ENCODE data around the gene WDR26. TPM values are rescaled to one million over a fixed set of nuclear protein-coding genes. Genes with fewer than 3 reads are reported as not detected.

The WDR26 gene
- polyA plus RNA-seq, 1 experiment, result 17.3 TPM

DNA sequence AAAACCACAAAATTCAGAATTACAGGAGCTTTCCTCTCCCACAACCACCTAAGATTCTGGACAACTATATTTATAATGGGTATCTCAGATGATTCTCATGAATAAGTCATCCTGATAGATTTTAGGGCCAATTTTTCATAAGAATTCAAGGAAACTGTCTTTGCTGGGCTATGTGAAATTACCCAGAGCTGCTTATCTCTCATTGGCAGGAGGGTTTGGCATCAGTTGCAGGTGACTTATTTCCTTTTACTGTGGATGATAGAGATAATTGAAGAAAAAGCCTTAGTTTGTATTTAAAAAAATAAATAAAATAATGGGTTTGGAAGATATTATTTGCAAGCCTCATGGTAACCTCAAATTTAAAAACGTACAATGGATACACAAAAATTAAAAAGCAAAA is 38.2 kb upstream of the WDR26 start:
- DNase-seq (ENCODE audit: low read depth), result no peak

DNA sequence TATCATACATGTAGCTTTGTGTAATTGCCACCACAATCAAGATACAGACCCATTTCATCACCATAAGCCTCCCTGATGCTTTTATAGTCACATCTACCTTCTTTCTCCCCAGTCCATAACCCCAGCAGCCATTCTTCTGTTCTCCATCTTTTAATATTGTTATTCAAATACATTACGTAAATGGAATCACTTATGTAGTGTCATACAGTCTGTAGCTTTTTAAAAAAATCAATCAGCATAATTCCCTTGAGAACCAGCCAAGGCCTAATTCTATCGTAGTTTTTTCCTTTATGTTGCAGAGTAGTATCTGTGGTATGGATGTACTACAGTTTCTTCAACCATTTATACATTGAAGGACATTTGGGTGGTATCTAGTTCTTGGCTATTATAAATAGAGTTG is 31.6 kb upstream of the WDR26 start:
- no peak for DNase-seq (ENCODE audit: low read depth)
- Histone ChIP-seq H3K4me3 (ENCODE audit: low read depth, low read length) (no peak overlapping the region), H3K27me3 (ENCODE audit: control insufficient read depth, insufficient read depth, low read length) (no peaks in the 10 kb centered on the region), H3K36me3 (ENCODE audit: control insufficient read depth, insufficient read depth, low read length) (no peaks in the 10 kb centered on the region)
- TF ChIP-seq, protein P1, sequence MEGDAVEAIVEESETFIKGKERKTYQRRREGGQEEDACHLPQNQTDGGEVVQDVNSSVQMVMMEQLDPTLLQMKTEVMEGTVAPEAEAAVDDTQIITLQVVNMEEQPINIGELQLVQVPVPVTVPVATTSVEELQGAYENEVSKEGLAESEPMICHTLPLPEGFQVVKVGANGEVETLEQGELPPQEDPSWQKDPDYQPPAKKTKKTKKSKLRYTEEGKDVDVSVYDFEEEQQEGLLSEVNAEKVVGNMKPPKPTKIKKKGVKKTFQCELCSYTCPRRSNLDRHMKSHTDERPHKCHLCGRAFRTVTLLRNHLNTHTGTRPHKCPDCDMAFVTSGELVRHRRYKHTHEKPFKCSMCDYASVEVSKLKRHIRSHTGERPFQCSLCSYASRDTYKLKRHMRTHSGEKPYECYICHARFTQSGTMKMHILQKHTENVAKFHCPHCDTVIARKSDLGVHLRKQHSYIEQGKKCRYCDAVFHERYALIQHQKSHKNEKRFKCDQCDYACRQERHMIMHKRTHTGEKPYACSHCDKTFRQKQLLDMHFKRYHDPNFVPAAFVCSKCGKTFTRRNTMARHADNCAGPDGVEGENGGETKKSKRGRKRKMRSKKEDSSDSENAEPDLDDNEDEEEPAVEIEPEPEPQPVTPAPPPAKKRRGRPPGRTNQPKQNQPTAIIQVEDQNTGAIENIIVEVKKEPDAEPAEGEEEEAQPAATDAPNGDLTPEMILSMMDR (IDR thresholded peaks at IDR 0.05; ENCODE audit: insufficient read depth, low read depth, low read length), result no peak
- ChIA-PET CTCF (interaction anchor here (0.9 to 1.9 kb wide), 2 partner anchors 9 to 19 kb away, joined by 3 to 15 read pairs; no protein-coding TSS in a partner anchor), POLR2A (no interaction called here)

More for the DNA sequence above, 38.2 kb upstream of the WDR26 start:
- no peaks in the 10 kb centered on the region for H3K27me3 ChIP-seq (ENCODE audit: control insufficient read depth, insufficient read depth, low read length)
- no peak overlapping the region for H3K4me3 ChIP-seq (ENCODE audit: low read depth, low read length)
- ChIA-PET POLR2A (no interaction called here), CTCF (interaction anchor here (2.2 kb wide), 1 partner anchor 14 kb away, joined by 4 read pairs; no protein-coding TSS in a partner anchor)
- TF ChIP-seq, protein P1 (IDR thresholded peaks at IDR 0.05; ENCODE audit: insufficient read depth, low read depth, low read length), result no peak
- H3K36me3 ChIP-seq (ENCODE audit: control insufficient read depth, insufficient read depth, low read length), result no peaks in the 10 kb centered on the region

DNA sequence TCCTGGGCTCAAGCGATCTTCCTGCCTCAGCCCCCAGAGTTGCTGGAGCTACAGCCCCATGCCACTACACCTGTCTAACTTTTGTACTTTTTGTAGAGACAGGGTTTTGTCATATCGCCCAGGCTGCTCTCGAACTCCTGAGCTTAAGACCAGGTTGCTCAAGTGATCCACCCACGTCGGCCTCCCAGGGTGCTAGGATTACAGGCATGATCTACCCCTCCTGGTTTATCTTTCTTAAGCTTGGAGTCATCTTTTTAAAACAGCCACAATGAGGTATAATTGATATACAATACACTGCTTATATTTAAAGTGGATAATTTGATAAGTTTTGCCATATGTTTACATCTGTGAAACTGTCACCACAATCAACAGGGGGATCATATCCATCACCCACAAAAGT is 25.4 kb upstream of the WDR26 start:
- POLR2A ChIA-PET, result no interaction called here
- Histone ChIP-seq H3K36me3 (ENCODE audit: control insufficient read depth, insufficient read depth, low read length) (no peaks in the 10 kb centered on the region), H3K4me3 (ENCODE audit: low read depth, low read length) (no peak overlapping the region), H3K27me3 (ENCODE audit: control insufficient read depth, insufficient read depth, low read length) (no peaks in the 10 kb centered on the region)
- CTCF ChIA-PET, result interaction anchor here (0.7 to 1.6 kb wide), 3 partner anchors 10 to 25 kb away, joined by 3 to 5 read pairs (median 3); partner anchors contain the start of gene WDR26
- no peak for DNase-seq (ENCODE audit: low read depth)
- TF ChIP-seq, protein P1 (IDR thresholded peaks at IDR 0.05; ENCODE audit: insufficient read depth, low read depth, low read length), result no peak

DNA sequence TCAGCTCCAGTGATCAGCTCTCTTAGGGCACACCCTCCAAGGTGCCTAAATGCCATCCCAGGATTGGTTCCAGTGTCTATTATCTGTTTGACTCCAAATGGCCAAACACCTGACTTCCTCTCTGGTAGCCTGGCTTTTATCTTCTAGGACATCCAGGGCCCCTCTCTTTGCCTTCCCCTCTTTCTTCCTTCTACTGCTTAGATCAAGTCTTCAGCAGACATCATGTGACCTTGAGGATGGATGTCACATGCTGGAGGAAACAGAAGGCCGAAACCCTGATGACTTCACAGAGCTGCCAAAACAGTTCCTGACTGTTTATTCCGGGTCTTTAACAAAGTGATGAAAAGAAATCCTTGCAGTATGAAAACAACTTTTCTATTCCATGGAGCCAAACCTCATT is 24.4 kb upstream of the WDR26 start:
- H3K36me3 ChIP-seq (ENCODE audit: control insufficient read depth, insufficient read depth, low read length), result no peaks in the 10 kb centered on the region
- no peak overlapping the region for H3K4me3 ChIP-seq (ENCODE audit: low read depth, low read length)
- CTCF ChIA-PET, result interaction anchor here (0.6 to 2.8 kb wide), 5 partner anchors 7 to 12 kb away, joined by 3 to 15 read pairs (median 5); no protein-coding TSS in a partner anchor
- DNase-seq (ENCODE audit: low read depth), result no peak
- H3K27me3 ChIP-seq (ENCODE audit: control insufficient read depth, insufficient read depth, low read length), result no peaks in the 10 kb centered on the region
- POLR2A ChIA-PET, result no interaction called here
- TF ChIP-seq, protein P1 (IDR thresholded peaks at IDR 0.05; ENCODE audit: insufficient read depth, low read depth, low read length), result no peak

DNA sequence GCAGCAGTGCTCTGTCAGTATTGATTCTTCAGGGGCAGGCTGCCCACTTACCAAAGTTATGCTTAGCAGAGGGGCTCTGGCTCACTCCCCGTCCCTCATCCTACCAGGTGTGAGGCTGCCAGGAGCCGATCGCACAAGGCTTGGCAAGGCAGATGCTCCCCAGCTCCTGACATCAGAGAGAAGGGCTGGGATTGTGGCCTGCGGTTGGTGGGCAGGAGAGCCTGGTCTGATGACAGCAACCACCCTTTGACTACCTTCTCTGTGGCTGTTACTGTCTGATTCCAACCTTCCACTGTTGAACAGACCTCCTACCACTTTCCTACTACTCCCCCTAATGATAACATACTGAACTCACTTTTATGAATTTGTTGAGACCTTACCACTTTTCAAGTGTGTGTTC is 23.7 kb upstream of the WDR26 start:
- Histone ChIP-seq H3K36me3 (ENCODE audit: control insufficient read depth, insufficient read depth, low read length) (no peaks in the 10 kb centered on the region), H3K27me3 (ENCODE audit: control insufficient read depth, insufficient read depth, low read length) (no peaks in the 10 kb centered on the region), H3K4me3 (ENCODE audit: low read depth, low read length) (no peak overlapping the region)
- TF ChIP-seq, protein P1 (IDR thresholded peaks at IDR 0.05; ENCODE audit: insufficient read depth, low read depth, low read length), result no peak
- no peak for DNase-seq (ENCODE audit: low read depth)
- ChIA-PET POLR2A (no interaction called here), CTCF (interaction anchor here (1.3 to 2.8 kb wide), 11 partner anchors 8 to 464 kb away, joined by 3 to 15 read pairs (median 5); partner anchors contain the start of gene WDR26)

Data from BJ (cell line).